Breast epithelium (tissue), 3 donors: ENCODE results near the gene COL8A2.

Experiments used
- CTCF ChIP-seq, 3 donors: fragments of 450-650 bp; IDR thresholded peaks; one replicate each; pipeline ENCODE4 v1.5.1; 2016 to 2017; ENCODE audit warnings: antibody characterized with exemption in 3 of 3, mild to moderate bottlenecking in 3 of 3, moderate library complexity in 3 of 3
- POLR2A ChIP-seq: fragments of 450-650 bp; IDR thresholded peaks from one replicate; pipeline ENCODE4 v1.6.1; 2016; ENCODE audit warnings: antibody characterized with exemption, mild to moderate bottlenecking, moderate library complexity

DNA sequence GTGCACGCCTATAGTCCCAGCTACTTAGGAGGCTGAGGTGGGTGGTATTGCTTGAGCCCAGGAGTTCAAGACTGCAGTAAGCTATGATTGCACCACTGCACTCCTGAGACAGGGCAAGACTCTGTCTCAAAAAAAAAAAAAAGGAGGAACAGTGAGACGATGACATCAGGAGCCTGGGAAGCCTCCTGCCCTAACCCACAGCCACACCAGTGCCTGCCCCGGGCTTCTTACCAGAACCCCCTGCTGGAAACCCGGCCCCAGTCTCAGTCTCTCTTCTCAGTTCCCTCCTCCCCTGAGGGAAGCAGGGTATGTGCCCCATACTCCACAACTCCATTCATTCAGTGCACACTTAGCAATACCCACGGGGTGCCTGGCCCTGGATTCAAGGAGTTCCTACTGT is 9.1 kb downstream of the COL8A2 start:
- TF ChIP-seq POLR2A (no peak), CTCF (IDR thresholded peaks at IDR 0.05) (no peak)
